ENCODE data around the gene CADPS.

- TF ChIP-seq, protein P1, sequence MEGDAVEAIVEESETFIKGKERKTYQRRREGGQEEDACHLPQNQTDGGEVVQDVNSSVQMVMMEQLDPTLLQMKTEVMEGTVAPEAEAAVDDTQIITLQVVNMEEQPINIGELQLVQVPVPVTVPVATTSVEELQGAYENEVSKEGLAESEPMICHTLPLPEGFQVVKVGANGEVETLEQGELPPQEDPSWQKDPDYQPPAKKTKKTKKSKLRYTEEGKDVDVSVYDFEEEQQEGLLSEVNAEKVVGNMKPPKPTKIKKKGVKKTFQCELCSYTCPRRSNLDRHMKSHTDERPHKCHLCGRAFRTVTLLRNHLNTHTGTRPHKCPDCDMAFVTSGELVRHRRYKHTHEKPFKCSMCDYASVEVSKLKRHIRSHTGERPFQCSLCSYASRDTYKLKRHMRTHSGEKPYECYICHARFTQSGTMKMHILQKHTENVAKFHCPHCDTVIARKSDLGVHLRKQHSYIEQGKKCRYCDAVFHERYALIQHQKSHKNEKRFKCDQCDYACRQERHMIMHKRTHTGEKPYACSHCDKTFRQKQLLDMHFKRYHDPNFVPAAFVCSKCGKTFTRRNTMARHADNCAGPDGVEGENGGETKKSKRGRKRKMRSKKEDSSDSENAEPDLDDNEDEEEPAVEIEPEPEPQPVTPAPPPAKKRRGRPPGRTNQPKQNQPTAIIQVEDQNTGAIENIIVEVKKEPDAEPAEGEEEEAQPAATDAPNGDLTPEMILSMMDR (IDR thresholded peaks at IDR 0.05): no peak
- no peak for TF ChIP-seq POLR2A (IDR thresholded peaks at IDR 0.05)
Measured at GRCh38 chr3:62718011-62718410, 157.2 kb downstream of the CADPS start.
